ENCODE measurements around the gene STARD8.
"Not testable (repeated sequence)": the region's sequence is repeated elsewhere in the genome, so short reads cannot be mapped to it uniquely, and the experiment has no call there.

Gene STARD8

DNA sequence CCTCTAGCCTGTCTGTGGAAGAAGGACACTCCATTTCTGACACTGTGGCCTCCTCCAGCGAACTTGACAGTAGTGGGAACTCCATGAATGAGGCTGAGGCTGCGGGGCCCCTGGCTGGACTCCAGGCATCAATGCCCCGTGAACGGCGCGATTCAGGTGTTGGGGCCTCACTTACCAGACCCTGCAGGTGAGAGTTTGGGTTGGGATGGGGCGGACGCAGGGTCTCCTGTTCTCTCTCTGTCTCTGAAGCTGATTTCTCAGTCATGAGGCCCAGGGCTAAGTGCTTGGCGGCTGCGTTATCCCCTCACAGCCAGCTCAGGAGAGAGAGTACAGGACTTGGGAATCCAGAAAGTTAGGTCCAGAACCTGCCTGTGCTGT lies 71.0 kb downstream of the STARD8 start:
- no peak for DNase-seq

- peak; percentile 5 for DNase-seq
Measured at GRCh38 chrX:68719181-68719903, 71.9 kb downstream of the STARD8 start.

- DNase-seq = no peak
Measured at GRCh38 chrX:68719904-68720614, 72.6 kb downstream of the STARD8 start.

GRCh38 chrX:68720851-68721250 lies 73.4 kb downstream of the STARD8 start:
- no peak for DNase-seq

DNA sequence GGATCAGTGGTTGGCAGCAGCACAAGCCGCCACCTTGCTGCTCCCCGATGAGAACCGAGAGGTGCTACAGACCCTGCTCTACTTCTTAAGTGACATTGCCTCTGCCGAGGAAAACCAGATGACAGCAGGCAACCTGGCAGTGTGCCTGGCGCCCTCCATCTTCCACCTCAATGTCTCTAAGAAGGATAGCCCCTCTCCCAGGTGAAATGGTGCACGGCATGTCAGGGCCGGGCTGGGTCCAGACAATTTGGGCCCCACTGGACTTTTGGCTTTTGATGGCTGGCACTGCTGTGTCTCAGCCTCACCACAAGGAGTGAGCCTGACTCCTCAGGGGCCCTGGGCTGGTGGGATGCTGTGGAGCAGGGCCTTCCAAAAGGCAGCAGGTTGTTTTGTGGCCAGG lies 74.1 kb downstream of the STARD8 start:
- DNase-seq = no peak

DNA sequence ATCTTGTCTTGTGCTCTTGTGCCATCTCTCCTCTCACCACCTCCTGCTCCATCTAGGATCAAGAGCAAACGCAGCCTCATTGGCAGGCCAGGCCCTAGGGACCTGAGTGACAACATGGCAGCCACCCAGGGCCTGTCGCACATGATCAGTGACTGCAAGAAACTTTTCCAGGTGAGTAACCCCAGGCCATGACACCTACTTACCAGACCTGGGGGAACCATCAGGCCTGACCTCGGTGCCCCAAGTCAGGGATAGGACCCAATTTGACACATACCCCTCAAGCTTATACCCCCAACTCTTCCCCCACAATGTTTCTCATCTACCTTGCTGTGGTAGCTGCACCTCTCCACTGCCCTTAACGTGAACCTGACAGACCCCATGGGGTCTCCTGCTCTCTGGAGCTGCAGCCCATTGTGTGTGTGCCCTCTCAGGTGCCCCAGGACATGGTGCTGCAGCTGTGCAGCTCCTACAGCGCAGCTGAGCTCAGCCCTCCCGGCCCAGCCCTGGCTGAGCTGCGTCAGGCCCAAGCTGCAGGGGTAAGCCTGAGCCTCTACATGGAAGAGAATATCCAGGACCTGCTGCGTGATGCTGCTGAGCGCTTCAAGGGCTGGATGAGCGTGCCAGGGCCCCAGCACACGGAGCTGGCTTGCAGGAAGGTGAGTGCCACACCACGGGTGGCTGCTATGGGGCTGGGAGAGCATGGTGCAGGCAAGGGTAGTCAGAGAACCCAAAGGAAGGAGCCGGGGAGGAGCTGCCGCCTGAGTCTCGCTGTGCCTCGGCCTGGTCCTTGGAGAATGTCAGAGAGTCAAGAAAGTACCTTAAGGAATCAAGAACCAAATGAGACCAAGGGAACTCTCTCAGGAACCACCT lies 74.8 kb downstream of the STARD8 start:
- no peak for DNase-seq

GRCh38 chrX:68723491-68724155 lies 76.2 kb downstream of the STARD8 start:
- no peak for DNase-seq

- no peak for DNase-seq
Measured at GRCh38 chrX:68724531-68725020, 77.1 kb downstream of the STARD8 start.

- no peak for DNase-seq
Measured at GRCh38 chrX:68725756-68726365, 78.4 kb downstream of the STARD8 start.

DNA sequence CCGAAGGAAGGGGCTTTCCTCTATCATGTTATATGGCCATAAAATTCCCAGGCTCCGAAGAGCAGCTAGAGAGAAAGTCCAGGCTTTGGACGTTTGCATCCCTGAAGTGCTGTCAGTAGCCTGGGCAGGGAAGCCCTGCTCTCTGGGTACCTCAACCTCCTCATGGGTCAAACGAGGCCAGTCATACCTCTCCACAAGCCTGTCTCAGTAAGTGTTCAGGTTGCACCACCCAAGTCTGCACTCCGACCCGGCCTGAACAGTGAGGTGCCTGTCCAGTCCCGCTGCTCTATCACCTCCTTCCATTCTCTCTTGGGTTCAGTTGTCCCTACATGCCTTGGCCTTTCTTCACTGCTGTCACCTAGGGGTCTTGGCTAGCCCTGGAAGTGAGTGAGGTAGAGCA lies 78.9 kb downstream of the STARD8 start:
- no peak for DNase-seq

GRCh38 chrX:68727696-68728095 lies 80.2 kb downstream of the STARD8 start:
- no peak for DNase-seq

- DNase-seq = no peak
Measured at GRCh38 chrX:68728186-68728585, 80.7 kb downstream of the STARD8 start.

- no peak for DNase-seq
Measured at GRCh38 chrX:68731254-68731653, 83.8 kb downstream of the STARD8 start.

GRCh38 chrX:68732906-68733493 lies 85.5 kb downstream of the STARD8 start:
- DNase-seq = peak; percentile 50

DNA sequence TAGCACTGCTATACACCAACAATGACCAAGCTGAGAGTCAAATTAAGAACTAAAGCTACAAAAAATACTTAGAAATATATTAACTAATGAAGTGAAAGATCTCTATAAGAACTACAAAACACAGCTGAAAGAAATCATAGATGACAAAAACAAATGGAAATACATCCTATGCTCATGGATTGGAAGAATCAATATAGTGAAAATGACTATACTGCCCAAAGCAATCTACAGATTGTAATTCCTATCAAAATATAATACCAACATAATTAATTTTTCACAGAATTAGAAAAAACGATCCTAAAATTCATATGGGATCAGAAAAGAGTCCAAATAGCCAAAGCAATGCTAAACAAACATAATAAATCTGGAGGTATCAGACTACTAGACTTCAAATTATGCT lies 87.8 kb downstream of the STARD8 start:
- DNase-seq = no peak

DNA sequence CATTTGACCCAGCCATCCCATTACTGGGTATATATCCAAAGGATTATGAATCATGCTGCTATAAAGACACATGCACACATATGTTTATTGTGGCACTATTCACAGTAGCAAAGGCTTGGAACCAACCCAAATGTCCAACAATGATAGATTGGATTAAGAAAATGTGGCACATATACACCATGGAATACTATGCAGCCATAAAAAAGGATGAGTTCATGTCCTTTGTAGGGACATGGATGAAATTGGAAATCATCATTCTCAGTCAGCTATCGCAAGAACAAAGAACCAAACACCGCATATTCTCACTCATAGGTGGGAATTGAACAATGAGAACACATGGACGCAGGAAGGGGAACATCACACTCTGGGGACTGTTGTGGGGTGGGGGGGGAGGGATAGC lies 94.4 kb downstream of the STARD8 start:
- DNase-seq = not testable (repeated sequence)

GRCh38 chrX:68743754-68744153 lies 96.3 kb downstream of the STARD8 start:
- DNase-seq = no peak

DNA sequence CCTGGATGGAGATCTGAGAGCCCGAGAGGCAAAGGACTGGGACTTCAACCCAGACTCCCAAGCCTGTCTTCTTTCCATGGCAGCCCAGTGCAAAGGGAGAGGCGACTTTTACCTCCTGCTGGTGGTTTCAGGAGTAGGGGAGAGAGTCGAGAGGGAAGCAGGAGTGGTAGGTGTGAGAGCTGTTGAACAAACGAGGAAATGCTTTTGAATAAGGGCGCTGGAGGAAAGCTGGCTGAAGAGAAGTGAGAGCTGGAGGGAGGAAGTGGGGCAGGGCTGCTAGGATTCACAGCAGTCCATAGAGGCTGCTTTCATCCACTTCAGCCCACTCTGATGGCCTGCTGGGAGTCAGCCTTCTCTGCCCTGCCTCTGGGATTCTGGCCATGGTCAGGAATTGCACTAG lies 99.5 kb downstream of the STARD8 start:
- no peak for DNase-seq

DNA sequence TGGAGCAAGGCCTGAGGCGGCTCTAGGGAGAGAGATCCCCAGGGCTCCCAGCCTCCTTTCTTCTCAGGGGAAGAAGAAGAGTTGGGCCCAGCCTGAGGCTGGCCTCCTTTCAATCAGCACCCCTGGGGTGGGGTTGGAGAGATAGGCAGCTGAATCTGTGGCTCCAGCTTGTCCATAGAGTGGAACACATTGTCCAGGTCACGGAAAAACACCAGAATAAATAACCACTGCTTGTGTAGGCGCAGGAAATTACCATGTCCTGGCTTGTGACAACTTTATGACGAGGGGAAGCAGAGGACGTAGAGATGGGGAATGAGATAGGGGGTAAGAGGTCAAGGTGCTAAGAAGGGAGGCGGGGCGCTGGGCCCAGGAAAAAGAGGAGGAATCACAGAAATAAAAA lies 100.6 kb downstream of the STARD8 start:
- no peak for DNase-seq

- DNase-seq = no peak
Measured at GRCh38 chrX:68749426-68749825, 102.0 kb downstream of the STARD8 start.

- DNase-seq = no peak
Measured at GRCh38 chrX:68750316-68750715, 102.8 kb downstream of the STARD8 start.

- DNase-seq = no peak
Measured at GRCh38 chrX:68751372-68751771, 103.9 kb downstream of the STARD8 start.
